ENCODE data around the gene EPAS1.

- TF ChIP-seq CTCF (IDR thresholded peaks at IDR 0.05) = no peak
- no peak for TF ChIP-seq POLR2A (IDR thresholded peaks at IDR 0.05)
Observed at GRCh38 chr2:46302005-46302695, 4.9 kb downstream of the EPAS1 start.

Data from thyroid gland (tissue), 4 donors.